ENCODE data around the gene SIAH2. TPM values are rescaled to one million over a fixed set of nuclear protein-coding genes. Genes with fewer than 3 reads are reported as not detected.

The SIAH2 gene
- total and polyA plus RNA-seq, 2 experiments from 2014 or later = 6.3 to 28.8 TPM

DNA sequence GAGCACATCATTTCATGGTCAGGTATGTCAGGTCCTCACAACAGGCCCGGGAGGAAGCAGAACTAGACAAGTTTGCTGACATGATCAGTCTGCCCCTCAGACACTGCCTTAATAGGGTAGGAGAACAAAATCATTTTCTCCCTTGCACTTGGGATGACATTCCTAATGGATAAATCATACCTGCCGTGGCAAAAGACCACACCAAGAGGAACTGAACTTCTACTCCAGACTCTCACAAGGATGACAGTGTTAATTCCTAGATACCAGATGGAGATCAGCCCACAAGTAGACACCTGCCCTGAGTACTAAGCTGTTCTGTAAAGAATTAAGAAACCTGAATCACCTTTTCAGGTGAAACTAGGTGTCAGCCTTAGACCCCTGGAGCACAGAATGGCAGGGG, 19.5 kb downstream of the SIAH2 start (continued):
- TF ChIP-seq NANOG (IDR thresholded peaks at IDR 0.05; ENCODE audit: borderline replicate concordance) = no peak
- TF ChIP-seq EZH2 (IDR thresholded peaks at IDR 0.05; ENCODE audit: low read depth, unreplicated experiment) = no peak

DNA sequence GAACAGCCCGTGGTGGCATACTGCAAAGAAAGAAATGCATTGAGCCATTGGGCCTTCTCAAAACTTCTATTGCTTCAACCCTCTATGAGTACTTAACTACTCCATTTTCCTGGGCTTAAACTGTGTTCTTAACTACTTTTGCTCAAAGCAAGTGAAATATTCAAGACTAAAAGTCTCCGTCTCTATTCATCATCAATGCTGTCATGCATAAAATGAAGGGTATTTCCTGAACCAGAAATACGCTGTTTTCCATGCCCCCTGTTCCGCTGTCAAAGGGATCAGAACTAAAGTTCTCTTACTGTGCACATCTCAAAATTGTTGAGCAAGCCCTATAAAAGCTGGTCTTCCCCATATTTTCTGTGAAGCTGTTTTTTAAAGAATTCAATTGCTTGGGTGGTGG, 20.3 kb downstream of the SIAH2 start:
- Histone ChIP-seq H3K36me3 (ENCODE audit: insufficient read depth) (no peaks in the 10 kb centered on the region), H3K27ac (ENCODE audit: low read depth) (no peak overlapping the region), H2AFZ (no peak overlapping the region), H3K9me2 (ENCODE audit: insufficient read depth) (no peaks in the 10 kb centered on the region), H3K4me2 (no peak overlapping the region), H3K4me1 (ENCODE audit: insufficient read depth) (no peaks in the 10 kb centered on the region), H4K20me1 (replicated peaks; ENCODE audit: insufficient read depth) (no peaks in the 10 kb centered on the region), H3K27me3 (ENCODE audit: insufficient read depth) (no peaks in the 10 kb centered on the region), H3K79me2 (replicated peaks; ENCODE audit: insufficient read depth) (peaks cover 3% of the 10 kb centered on the region), H3F3A (replicated peaks; ENCODE audit: low read depth) (no peaks in the 10 kb centered on the region), H3K4me3 (no peak overlapping the region)
- DNase-seq (ENCODE audit: low spot score) = no peak
- no peak for ATAC-seq
- no peaks in the 10 kb centered on the region for H3K36me3 Mint-ChIP-seq (ENCODE audit: low read depth)
- H3K4me3 Mint-ChIP-seq = no peak overlapping the region
- no peaks in the 10 kb centered on the region for H3K27me3 Mint-ChIP-seq (ENCODE audit: insufficient read depth, low read depth, poor library complexity)
- no peak overlapping the region for H3K27ac Mint-ChIP-seq
- peaks cover 9% of the 10 kb centered on the region; the same call in 2 of the 3 replicates for H3K4me1 Mint-ChIP-seq
- no peaks in the 10 kb centered on the region for H3K9me3 Mint-ChIP-seq
- no peak for TF ChIP-seq CREB1 (CRISPR knock-in tag; IDR thresholded peaks at IDR 0.05; ENCODE audit: low read depth)
- no peak for TF ChIP-seq ZNF331 (CRISPR knock-in tag; IDR thresholded peaks at IDR 0.05; ENCODE audit: low read depth)
- TF ChIP-seq ZNF114 (CRISPR knock-in tag; IDR thresholded peaks at IDR 0.05) = no peak
- no peak for TF ChIP-seq STAT1 (IDR thresholded peaks at IDR 0.05; ENCODE audit: unreplicated experiment)
- TF ChIP-seq JUNB (IDR thresholded peaks at IDR 0.05; ENCODE audit: unreplicated experiment) = no peak
- no peak for TF ChIP-seq POLR2AphosphoS5 (IDR thresholded peaks at IDR 0.05; ENCODE audit: low read depth)
- TF ChIP-seq EZH2phosphoT487 (IDR thresholded peaks at IDR 0.05; ENCODE audit: unreplicated experiment) = no peak
- no peak for TF ChIP-seq REST (IDR thresholded peaks at IDR 0.05; ENCODE audit: unreplicated experiment)
- TF ChIP-seq ETS1 (IDR thresholded peaks at IDR 0.05) = no peak
- TF ChIP-seq NANOG (IDR thresholded peaks at IDR 0.05; ENCODE audit: borderline replicate concordance) = no peak
- no peak for TF ChIP-seq EZH2 (IDR thresholded peaks at IDR 0.05; ENCODE audit: low read depth, unreplicated experiment)
